Germinal center (tissue), 1 donor: ENCODE data around the gene REG3A.

Source experiments
- DNase-seq: peaks from one replicate; pipeline ENCODE4 v3.0.0; 2012; ENCODE audit warnings: mixed read lengths, low spot score

REG3A gene

GRCh38 chr2:79159653-79160052 lies at the start of gene REG3A:
TSS of gene REG3A (minus strand) at chr2:79159753. CDS start at chr2:79159405, 348 bp downstream.
- no peak for DNase-seq

GRCh38 chr2:79200762-79201161 lies 41.2 kb upstream of the REG3A start:
- DNase-seq: no peak

GRCh38 chr2:79191816-79192215 lies 32.3 kb upstream of the REG3A start:
- DNase-seq: no peak

GRCh38 chr2:79191081-79191480 lies 31.5 kb upstream of the REG3A start:
- no peak for DNase-seq

GRCh38 chr2:79189465-79189864 lies 29.9 kb upstream of the REG3A start:
- DNase-seq: no peak

GRCh38 chr2:79181617-79182016 lies 22.1 kb upstream of the REG3A start:
- DNase-seq: no peak

- no peak for DNase-seq
These were observed 20.5 kb upstream of the REG3A start for GRCh38 chr2:79180092-79180491.

GRCh38 chr2:79179036-79179435 lies 19.5 kb upstream of the REG3A start:
- no peak for DNase-seq

GRCh38 chr2:79178076-79178674 lies 18.6 kb upstream of the REG3A start:
- DNase-seq: no peak

- no peak for DNase-seq
These were observed 11.9 kb upstream of the REG3A start for GRCh38 chr2:79171348-79171958.

GRCh38 chr2:79162801-79163200 lies 3.2 kb upstream of the REG3A start:
- no peak for DNase-seq

GRCh38 chr2:79162132-79162531 lies 2.6 kb upstream of the REG3A start:
- DNase-seq: no peak

- DNase-seq: no peak
These were observed 523 bp downstream of the REG3A start for GRCh38 chr2:79159030-79159429.

- DNase-seq: no peak
These were observed 3.6 kb downstream of the REG3A start for GRCh38 chr2:79155826-79156476.

GRCh38 chr2:79139423-79139822 lies 20.1 kb downstream of the REG3A start:
- DNase-seq: no peak

GRCh38 chr2:79138385-79138784 lies 21.2 kb downstream of the REG3A start:
- DNase-seq: no peak

GRCh38 chr2:79131687-79132086 lies 27.9 kb downstream of the REG3A start:
- DNase-seq: no peak

- DNase-seq: no peak
These were observed 29.7 kb downstream of the REG3A start for GRCh38 chr2:79129804-79130203.

- DNase-seq: no peak
These were observed 30.3 kb downstream of the REG3A start for GRCh38 chr2:79129260-79129659.

- no peak for DNase-seq
These were observed 31.1 kb downstream of the REG3A start for GRCh38 chr2:79128406-79128805.

GRCh38 chr2:79125721-79125985 lies 33.9 kb downstream of the REG3A start:
- DNase-seq: no peak

GRCh38 chr2:79124907-79125720 lies 34.4 kb downstream of the REG3A start:
- DNase-seq: no peak

GRCh38 chr2:79122676-79123075 lies 36.9 kb downstream of the REG3A start:
- no peak for DNase-seq
